A673 (cell line): ENCODE measurements around the gene SHISA7. TPM values are rescaled to one million over a fixed set of nuclear protein-coding genes. Genes with fewer than 3 reads are reported as not detected.
"Not testable (repeated sequence)": the region's sequence is repeated elsewhere in the genome, so short reads cannot be mapped to it uniquely, and the experiment has no call there.

Experiments
- BruUV-seq: library from RNA; stranded (reverse); fragments of 400-500 nt; replicated peaks from 2 replicates; lab custom pipeline; 2021; lab: Mats Ljungman, UMichigan
- CTCF ChIA-PET: fragments of 300-600 bp; sonication (Branson Sonifier 250); formaldehyde crosslinking; loops from one replicate; lab custom pipeline; 2022; ENCODE audit warnings: antibody characterized with exemption; lab: Charles Lee
- POLR2A ChIA-PET: fragments of 300-600 bp; sonication (Branson Sonifier 250); formaldehyde crosslinking; loops from one replicate; lab custom pipeline; 2022; ENCODE audit warnings: antibody characterized with exemption; ENCODE audit not compliant: low non-redundant PET; lab: Charles Lee
- DNase-seq: peaks from one replicate; pipeline ENCODE4 v3.0.0-alpha.2; 2015; ENCODE audit warnings: low spot score
- H3K27ac ChIP-seq: fragments of 200-600 bp; sonication (generic); 2 replicates; pipeline ENCODE4 v1.5.1; 2016; ENCODE audit warnings: mixed run types, low read depth, mild to moderate bottlenecking, mixed read lengths, antibody characterized with exemption, low read length; ENCODE audit not compliant: poor library complexity, severe bottlenecking
- H3K27me3 ChIP-seq: fragments of 200-600 bp; sonication (generic); replicated peaks from 2 replicates; pipeline ENCODE4 v1.6.1; 2017; ENCODE audit warnings: mixed run types, low read depth, mild to moderate bottlenecking, mixed read lengths, antibody characterized with exemption, low read length; ENCODE audit not compliant: insufficient read depth, poor library complexity
- H3K36me3 ChIP-seq: fragments of 200-600 bp; sonication (generic); 2 replicates; pipeline ENCODE4 v1.6.1; 2016; ENCODE audit warnings: mixed run types, mild to moderate bottlenecking, mixed read lengths, antibody characterized with exemption, low read length; ENCODE audit not compliant: insufficient read depth, poor library complexity, severe bottlenecking
- H3K4me1 ChIP-seq: fragments of 200-600 bp; sonication (generic); 2 replicates; pipeline ENCODE4 v1.6.1; 2017; ENCODE audit warnings: mixed run types, mild to moderate bottlenecking, mixed read lengths, antibody characterized with exemption, low read length; ENCODE audit not compliant: insufficient read depth, poor library complexity, severe bottlenecking
- H3K4me3 ChIP-seq: fragments of 200-600 bp; sonication (generic); 2 replicates; pipeline ENCODE4 v1.5.1; 2016; ENCODE audit warnings: low read depth, mixed run types, mild to moderate bottlenecking, mixed read lengths, low read length; ENCODE audit not compliant: poor library complexity, severe bottlenecking
- H3K9me3 ChIP-seq: fragments of 200-600 bp; sonication (generic); 2 replicates; pipeline ENCODE4 v1.6.1; 2016; ENCODE audit warnings: mixed run types, low read depth, mild to moderate bottlenecking, mixed read lengths, antibody characterized with exemption, low read length; ENCODE audit not compliant: poor library complexity, severe bottlenecking
- EZH2 ChIP-seq: fragments of 200-600 bp; sonication (generic); IDR thresholded peaks from 2 replicates; pipeline ENCODE4 v1.6.1; 2017; ENCODE audit warnings: borderline replicate concordance, low read depth, mild to moderate bottlenecking, mixed read lengths, antibody characterized with exemption, low read length; ENCODE audit not compliant: poor library complexity, severe bottlenecking
- intact Hi-C: fragments of 100-400 bp; cut with micrococcal nuclease; formaldehyde crosslinking; loops from one replicate; pipeline ENCODE4 v1.10.0; 2022; ENCODE audit not compliant: unreplicated experiment
- total RNA-seq: library from RNA; stranded (reverse); gene quantifications from 2 replicates; pipeline ENCODE4 v1.2.3, GENCODE V29; 2021
- TF ChIP-seq, protein P1 (sequence below): fragments of 300-800, 200-600 bp; sonication (generic); conservative IDR thresholded peaks from 2 replicates; pipeline ENCODE4 v1.5.1; 2017; ENCODE audit warnings: low read depth, mild to moderate bottlenecking, antibody characterized with exemption, low read length, moderate library complexity, mixed read lengths

Gene SHISA7
- total RNA-seq, 1 experiment from 2014 or later = 0.21 TPM

DNA sequence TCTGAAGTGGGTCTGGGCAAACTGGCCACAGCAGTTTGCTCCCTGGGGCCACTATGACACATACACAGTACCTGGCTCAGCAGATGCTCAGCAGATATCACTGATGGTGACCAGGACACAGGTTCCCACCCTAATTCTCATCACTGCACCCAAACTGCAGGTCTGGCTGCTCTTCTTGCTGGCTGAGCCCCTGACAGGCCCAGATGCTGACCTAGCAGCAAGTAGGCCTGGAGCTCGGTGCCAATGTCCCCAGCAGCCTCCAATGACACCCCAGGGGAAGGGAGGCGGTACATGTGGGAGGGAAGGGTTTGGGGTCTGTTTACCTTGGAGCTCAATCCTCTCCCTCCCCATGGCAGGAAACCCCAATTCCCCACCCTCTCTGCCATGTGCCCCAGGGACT lies 40.6 kb downstream of the SHISA7 start:
- Histone ChIP-seq H3K4me3 (no peak overlapping the region), H3K27me3 (no peaks in the 10 kb centered on the region), H3K27ac (peak overlapping the region; percentile 34), H3K4me1 (peaks cover 25% of the 10 kb centered on the region), H3K36me3 (peaks cover 64% of the 10 kb centered on the region), H3K9me3 (no peaks in the 10 kb centered on the region)
- ChIA-PET POLR2A (no interaction called here), CTCF (no interaction called here)
- intact Hi-C loops = no loop called here
- DNase-seq = no peak
- no TSS peak for BruUV-seq
- TF ChIP-seq, protein P1, sequence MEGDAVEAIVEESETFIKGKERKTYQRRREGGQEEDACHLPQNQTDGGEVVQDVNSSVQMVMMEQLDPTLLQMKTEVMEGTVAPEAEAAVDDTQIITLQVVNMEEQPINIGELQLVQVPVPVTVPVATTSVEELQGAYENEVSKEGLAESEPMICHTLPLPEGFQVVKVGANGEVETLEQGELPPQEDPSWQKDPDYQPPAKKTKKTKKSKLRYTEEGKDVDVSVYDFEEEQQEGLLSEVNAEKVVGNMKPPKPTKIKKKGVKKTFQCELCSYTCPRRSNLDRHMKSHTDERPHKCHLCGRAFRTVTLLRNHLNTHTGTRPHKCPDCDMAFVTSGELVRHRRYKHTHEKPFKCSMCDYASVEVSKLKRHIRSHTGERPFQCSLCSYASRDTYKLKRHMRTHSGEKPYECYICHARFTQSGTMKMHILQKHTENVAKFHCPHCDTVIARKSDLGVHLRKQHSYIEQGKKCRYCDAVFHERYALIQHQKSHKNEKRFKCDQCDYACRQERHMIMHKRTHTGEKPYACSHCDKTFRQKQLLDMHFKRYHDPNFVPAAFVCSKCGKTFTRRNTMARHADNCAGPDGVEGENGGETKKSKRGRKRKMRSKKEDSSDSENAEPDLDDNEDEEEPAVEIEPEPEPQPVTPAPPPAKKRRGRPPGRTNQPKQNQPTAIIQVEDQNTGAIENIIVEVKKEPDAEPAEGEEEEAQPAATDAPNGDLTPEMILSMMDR = no peak
- no peak for TF ChIP-seq EZH2

GRCh38 chr19:55401390-55401789 lies 41.7 kb downstream of the SHISA7 start:
- intact Hi-C loops, H3K4me3 ChIP-seq, CTCF ChIA-PET, H3K9me3 ChIP-seq, H3K27me3 ChIP-seq, BruUV-seq, POLR2A ChIA-PET, DNase-seq: not testable (repeated sequence)
- H3K27ac ChIP-seq = peak overlapping the region; percentile 34
- peaks cover 25% of the 10 kb centered on the region for H3K4me1 ChIP-seq
- peaks cover 59% of the 10 kb centered on the region for H3K36me3 ChIP-seq

DNA sequence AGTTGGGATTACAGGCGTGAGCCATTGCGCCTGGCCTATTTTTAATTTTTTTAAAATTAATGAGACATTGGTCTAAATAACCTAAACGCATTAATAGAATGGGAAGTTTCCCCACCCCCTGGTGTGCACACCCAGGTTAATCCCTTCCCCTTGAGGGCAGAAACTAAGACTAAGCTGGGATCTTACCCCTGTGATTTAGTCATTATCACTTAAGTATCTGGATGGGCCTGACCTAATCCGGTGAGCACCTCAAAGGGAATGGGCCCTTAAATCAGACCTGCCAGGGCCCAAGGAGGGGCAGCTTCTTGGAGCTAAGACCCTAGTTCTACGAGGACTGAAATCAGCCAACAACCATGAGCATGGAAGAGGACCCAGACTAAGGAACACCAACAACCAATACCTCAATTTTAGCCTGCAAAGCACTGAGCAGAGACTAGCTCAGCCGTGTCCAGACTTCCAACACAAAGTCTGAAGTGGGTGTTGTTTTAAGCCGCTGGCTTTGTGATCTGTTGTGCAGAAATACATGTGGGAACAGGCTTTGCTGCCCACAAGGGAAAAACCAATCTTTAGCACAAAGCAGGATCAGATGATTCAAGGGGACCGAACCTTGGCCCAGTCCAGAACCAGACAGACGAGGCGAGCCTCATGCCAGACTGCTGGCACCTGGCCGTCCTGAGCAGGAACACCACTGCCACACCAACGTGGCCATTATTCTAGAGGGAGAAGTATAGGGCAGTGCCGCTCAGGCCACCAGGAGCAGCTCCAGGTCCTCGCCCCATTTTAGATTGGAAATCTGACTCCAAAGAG lies 42.6 kb downstream of the SHISA7 start:
- no peak for TF ChIP-seq EZH2
- TF ChIP-seq, protein P1 = no peak
- no peak for DNase-seq
- no TSS peak for BruUV-seq
- Histone ChIP-seq H3K4me3 (no peak overlapping the region), H3K36me3 (peaks cover 50% of the 10 kb centered on the region), H3K27me3 (no peaks in the 10 kb centered on the region), H3K4me1 (peaks cover 17% of the 10 kb centered on the region), H3K9me3 (no peaks in the 10 kb centered on the region), H3K27ac (peak overlapping the region; percentile 16)
- intact Hi-C loops = no loop called here
- ChIA-PET CTCF (no interaction called here), POLR2A (no interaction called here)
